Stimulated activated CD8-positive, alpha-beta memory T cell treated with anti-CD3 and anti-CD28 coated beads, Interleukin-12 subunit alpha, Interleukin-12 subunit beta, amount 100 ng/mL, for 1 hour (primary cell): ENCODE data around the gene REEP3.
A peak's percentile ranks its signal among the peaks of the same experiment; 100 is the strongest.
"Not testable (repeated sequence)": the region's sequence is repeated elsewhere in the genome, so short reads cannot be mapped to it uniquely, and the experiment has no call there.

Experiments used
- DNase-seq: peaks from one replicate; pipeline ENCODE4 v3.0.0-alpha.2; 2020; ENCODE audit warnings: low read depth

Gene REEP3, protein sequence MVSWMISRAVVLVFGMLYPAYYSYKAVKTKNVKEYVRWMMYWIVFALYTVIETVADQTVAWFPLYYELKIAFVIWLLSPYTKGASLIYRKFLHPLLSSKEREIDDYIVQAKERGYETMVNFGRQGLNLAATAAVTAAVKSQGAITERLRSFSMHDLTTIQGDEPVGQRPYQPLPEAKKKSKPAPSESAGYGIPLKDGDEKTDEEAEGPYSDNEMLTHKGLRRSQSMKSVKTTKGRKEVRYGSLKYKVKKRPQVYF

DNA sequence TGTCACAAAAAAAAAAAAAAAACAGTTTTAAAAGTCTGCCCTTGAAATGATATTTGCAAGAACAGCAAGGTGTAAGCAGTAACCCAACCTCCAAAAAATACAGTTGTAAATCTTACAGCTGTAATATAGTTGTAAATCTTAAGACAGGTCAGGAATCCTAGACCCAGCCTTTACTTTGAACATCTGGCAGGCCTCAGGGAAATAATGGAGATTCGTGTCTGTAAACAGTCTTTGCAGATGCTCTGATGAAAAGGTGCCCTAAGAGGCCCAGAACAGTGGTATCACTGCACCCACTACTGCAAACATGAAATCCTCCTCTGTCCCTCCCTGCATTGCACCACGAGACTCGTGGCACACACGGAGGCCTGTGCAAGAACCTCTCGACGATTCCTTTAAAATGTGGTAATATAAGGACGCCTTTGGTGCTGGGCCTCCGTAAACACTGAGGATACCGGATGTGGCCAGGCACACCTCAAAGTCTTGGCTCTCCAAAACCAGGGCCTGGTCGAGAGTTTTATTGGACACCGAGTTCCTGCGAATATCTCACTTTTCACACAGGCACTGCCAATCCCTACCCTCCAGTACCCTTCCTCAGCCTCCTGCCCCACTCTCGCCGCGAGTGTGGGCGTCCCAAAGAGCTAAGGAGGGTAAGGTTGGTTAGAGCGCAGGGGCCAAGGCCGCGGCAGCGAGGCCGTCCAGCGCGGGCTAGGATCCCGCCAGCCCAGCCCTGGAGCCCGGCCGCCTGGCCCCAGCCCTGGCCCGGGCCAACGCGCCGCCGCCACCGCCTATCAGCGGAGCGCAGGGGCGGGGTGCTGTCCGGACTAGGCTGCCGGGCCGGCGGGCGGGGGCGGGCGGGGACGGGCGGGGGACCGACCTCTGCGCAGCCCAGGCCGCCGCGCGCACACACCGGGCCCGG, at the start of gene REEP3:
TSS of gene REEP3 (plus strand) at position 902 of the 916 bp plus-strand sequence. CDS start 145 bp downstream, outside the sequence.
- DNase-seq = peak; percentile 15

DNA sequence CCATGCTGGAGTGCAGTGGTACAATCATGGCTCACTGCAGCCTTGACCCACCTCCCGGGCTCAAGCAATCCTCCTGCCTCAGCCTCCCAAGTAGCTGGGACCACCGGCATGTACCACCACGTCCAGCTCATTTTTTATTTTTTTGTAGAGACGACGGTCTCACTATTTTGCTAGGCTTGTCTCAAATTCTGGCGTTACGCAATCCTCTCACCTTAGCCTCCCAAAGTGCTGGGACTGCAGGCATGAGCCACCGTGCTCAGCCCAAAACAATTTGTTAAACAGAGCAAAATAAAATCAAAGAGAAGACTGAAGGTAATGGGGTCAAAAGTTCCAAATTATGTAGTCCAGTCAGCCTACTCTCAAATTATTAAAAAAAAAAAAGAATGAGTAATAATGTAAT, 46.7 kb upstream of the REEP3 start:
- DNase-seq = no peak

DNA sequence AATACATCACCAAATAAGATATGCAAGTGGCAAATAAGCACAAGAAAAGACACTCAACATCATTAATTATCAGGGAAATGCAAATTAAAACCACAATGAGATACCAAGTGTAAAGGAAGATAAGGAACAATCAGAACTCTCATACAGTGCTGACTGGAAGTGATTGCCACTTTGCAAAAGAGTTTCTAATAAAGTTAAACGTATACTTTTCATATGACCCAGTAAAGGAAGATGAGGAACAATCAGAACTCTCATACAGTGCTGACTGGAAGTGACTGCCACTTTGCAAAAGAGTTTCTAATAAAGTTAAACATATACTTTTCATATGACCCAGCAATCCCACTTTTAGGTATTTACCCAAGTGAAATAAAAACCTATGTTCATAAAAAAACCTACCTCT, 43.3 kb upstream of the REEP3 start:
- no peak for DNase-seq

DNA sequence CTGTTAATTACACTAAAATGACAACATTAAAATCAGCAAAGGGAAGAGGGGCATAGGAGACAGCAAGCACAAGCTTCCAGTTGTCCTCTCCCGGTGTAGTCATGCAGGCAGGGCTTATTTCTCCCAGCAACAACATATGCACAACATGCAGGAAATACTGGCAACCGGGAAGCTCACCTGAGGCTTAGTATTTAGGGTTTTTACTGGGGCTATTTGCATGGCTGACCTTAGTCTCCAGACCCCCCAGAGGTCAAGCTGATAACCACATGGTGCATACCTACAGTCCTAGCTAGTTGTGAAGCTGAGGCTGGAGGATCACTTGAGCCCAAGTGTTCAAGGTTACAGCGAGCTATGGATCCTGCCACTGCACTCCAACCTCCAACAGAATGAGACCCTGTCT, 42.6 kb upstream of the REEP3 start:
- DNase-seq = no peak

DNA sequence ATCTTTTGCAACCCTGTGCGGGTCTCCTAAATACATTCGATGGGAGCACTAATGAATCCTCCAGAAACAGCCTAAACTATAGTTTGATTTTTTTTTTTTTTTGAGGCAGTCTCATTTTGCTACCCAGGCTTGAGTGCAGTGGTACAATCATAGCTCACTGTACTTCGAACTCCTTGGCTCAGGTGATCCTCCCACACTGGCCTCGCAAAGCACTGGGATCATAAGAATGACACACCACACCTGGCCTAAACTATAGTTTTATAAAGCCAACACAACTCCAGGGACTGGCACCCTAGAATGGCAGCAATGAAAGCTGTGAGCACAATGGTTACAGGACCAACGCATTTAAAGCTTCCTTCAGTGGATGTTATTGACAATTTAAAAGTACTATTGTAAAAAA, 41.0 kb upstream of the REEP3 start:
- no peak for DNase-seq

DNA sequence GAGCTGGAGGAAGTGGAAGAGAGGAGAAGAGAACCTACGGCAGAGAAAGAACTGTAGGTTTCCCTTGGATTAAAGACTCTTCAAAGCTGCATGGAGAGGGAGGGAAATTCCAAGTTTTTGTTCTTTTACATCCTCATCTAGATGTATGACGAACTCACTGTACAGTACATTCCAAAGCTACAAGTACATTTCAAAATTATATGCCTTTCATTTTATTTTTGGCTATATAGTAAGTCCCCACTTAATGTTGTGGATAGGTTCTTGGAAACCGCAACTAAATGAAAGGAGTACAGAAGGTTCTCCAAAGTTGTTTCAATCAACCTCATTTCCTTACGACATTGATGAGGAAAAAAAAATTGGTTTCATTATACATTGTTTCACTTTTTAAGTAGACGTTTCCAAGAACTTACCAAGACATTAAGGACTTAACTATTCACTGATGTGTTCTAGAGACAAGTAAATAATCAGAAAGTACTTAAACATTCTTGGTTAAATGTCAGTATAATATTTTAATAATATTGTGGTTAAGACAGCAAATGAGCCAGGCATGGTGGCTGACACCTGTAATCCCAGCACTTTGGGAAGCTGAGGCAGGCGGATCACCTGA, 39.3 kb upstream of the REEP3 start:
- no peak for DNase-seq

DNA sequence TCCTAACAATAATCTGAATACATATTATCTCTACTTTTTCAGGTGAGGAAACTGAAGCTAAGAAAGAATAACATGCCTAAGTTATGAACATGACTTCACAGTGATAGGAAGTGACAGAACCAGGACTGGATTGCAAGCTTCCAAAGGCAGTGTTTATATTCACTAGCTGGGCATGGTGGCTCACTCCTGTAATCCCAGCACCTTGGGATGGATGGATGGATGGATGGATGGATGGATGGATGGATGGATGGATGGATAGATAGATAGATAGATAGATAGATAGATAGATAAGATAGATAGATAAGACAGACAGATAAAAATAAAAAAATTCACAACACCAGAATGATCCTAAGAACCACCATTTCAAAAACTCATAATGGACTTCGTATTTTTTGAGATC, 37.2 kb upstream of the REEP3 start:
- no peak for DNase-seq

DNA sequence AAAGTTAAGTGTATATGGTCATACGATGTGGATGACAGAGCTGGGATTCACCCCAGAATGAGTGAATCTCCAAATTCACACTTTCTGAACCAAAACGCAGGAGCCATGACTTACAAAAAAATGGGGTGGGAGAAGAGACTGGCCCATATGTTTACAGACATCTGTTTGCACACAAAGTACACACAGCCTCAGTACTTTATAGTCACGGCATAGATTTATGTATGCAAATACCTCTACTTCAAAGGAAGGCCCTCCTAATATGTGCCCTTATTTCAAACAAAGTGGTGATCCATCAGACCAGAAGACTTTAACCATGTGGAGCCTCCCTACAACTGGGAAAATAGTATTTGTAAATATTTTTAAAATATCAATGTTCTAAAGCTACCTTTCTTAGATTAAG, 33.2 kb upstream of the REEP3 start:
- no peak for DNase-seq

DNA sequence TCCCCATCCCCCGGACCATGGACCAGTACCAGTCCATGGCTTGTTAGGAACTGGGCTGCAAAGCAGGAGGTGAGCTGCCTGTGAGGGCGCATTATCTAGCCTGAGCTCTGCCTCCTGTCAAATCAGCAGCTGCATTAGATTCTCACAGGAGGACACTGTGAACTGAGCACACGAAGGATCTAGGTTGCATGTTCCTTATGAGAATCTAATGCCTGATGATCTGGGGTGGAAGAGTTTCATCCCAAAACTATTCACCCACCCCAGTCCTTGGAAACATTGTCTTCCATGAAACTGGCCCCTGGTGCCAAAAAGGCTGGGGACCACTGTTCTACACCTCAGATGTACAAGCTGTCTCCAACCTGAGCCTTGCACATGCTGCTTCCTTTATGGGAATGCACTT, 31.4 kb upstream of the REEP3 start:
- DNase-seq = no peak

DNA sequence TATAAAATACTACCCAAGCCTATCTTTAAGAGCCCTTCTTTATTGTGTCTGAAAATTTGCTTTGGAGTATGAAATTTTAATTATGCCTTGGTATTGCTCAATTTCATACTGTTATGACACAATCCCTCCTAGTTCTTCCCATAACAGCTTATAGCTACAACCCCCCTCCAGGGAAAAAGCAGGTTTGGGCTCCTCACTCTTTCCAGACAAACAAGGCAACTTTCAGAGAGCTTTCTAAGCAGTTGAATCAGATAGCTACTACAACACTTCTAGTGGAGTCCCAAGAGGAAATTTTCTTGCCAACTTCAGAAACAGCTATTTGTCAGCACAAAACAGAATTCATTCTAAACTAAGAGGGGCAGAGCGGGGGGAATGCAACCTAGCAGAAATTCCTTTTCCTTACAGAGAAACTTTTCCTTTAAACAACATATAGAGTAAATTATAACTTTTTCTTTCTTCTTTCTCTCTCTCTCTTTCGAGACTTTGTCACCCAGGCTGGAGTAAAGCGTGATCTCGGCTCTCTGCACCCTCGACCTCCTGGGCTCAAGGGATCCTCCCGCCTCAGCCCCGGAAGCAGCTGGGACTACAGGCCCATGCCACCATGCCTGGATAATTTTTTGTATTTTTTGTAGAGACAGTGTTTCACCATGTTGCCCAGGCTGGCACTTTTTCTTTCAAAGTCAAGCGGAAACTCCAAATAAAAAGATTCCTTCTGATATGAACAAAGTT, 29.4 kb upstream of the REEP3 start:
- no peak for DNase-seq

DNA sequence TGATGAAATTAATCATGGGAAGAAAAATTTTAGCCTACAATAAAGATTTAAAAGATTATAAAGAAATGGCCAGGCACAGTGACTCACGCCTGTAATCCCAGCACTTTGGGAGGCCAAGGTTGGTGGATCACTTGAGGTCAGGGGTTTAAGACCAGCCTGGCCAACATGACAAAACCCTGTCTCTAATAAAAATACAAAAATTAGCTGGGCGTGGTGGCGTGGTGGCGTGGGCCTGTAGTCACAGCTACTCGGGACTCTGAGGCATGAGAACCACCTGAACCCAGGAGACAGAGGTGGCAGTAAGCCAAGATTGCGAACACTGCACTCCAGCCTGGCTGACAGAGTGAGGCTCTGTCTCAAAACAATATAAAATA, 28.9 kb upstream of the REEP3 start:
- DNase-seq = not testable (repeated sequence)

DNA sequence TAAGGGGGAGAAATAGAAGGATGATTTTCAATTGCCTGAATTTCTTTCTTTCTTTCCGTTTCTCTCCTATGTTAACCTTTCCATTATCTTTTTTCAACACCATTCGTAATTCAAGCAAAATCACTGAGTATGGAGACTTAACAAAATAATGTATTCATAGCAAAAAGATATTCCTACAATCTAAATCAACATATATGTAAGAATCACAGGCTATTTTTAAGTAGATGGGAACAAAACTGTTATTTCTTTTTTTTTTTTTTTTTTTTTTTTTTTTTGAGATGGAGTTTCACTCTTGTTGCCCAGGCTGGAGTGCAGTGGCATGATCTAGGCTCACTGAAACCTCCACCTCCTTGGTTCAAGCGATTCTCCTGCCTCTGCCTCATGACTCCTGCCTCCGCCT, 28.2 kb upstream of the REEP3 start:
- no peak for DNase-seq

DNA sequence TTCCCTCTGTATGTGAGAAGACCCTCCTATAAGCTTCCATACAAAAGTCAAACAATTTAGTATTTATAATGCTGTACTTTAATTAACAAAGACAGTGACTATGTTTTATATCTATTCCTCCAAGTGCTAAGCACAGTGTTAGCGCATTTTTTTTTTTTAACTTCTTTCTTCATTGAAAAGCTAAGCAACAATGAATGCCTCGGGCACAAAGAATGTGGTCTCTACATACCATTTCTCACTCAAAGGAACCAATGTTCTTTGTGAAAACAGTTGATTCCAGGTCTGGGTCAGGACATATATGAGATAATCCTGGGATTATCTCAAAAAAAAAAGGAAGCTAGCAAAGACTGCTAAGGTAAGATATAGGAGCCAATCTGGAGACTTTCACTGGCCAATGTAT, 26.2 kb upstream of the REEP3 start:
- no peak for DNase-seq

DNA sequence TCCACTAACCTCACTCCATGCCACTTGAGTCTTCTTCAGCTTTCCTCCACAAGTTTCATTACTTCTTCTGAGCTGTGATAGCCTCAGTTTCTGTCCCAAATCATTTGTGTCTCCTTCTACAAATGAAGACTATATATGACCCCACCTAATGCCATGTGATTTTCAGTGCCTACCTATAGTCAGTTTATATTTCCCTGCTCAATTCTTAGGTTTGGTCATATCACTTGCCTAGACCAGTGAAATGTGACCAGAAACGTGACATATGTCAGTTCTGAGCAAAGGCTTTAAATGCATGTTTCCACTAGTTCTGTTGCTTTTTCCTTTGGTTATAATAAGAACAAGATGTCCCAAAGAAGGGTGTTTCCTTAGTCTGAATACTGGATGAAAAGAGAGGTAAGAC, 24.6 kb upstream of the REEP3 start:
- no peak for DNase-seq

DNA sequence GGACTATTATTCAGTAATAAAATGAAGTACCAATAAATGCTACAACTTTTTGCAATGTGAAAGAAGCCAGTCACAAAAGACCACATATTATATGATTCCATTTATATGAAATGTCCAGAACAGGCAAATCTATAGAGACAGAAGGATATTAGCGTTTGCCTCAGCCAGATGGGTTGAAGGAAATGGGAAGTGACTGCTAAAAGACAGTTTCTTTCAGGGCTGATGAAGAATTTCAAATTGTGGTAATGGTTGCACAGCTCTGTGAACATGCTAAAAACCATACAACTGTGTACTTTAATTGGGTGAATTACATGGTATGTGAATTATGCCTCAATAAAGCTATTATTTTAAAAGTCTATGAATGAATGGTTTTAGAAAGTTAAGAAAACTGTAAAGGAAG, 23.9 kb upstream of the REEP3 start:
- DNase-seq = no peak

DNA sequence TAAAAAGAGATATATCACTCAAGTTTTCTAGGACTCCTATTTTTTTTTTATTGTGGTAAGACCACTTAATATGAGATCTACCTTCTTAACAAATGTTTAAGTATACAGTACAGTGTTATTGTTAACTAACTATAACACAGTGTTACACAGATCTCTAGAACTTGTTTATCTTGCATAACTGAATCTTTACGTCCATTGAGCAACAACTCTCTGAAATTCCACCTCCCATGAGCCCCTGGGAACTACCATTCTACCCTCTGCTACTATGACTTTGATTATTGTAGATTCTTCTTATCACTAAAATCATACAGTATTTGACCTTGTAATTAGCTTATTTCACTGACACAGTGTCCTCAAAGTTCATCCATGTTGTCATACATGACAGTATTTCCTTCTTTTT, 22.5 kb upstream of the REEP3 start:
- DNase-seq = no peak

DNA sequence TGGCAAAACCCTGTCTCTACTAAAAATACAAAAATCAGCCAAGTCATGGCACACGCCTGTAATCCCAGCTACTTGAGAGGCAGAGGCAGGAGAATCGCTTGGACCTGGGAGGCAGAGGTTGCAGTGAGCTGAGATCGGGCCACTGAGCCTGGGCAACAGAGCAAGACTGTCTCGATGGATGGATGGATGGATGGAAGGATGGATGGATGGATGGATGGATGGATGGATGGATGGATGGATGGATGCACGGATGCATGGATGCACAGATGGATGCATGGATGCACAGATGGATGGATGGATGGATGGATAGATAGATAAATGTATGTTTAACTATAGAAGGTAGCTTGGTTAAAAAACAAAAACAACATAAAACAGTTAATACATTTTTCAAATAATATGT, 20.6 kb upstream of the REEP3 start:
- DNase-seq = not testable (repeated sequence)

DNA sequence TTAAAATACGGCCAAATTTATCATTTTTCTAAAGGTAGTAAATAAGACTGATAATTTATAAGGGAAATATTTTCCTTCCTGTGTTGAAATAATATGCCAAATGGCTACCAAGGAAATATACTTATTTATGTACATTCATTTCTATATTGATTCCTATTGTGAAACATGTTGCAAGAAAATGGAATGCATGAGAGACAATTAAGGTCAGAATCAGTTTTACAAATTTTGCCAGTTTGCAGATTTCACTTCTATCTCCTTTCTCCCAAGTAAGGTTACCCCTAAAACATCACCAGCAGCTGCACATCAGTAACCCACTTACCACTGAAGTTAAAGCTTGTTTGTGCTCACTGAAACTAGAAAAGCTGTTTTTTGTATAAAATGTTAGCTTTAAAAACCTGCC, 19.2 kb upstream of the REEP3 start:
- DNase-seq = no peak

DNA sequence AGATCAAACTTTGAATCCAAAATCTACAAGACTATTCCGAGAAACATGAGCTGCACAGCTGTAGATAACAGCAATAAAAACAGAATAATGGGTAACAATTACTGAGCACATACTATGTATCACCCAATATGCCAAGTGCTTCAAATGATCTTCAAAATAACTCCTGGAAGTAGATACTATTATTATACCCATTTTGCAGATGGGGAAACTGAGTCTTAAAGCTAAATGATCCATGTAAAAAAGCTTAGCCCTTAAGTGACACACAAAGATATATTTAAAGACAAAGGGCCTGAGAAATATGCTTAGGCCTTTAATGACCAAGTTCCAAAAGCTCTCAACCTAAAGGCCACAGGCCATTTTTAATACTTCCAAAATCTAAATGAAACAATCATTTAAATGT, 18.4 kb upstream of the REEP3 start:
- no peak for DNase-seq

DNA sequence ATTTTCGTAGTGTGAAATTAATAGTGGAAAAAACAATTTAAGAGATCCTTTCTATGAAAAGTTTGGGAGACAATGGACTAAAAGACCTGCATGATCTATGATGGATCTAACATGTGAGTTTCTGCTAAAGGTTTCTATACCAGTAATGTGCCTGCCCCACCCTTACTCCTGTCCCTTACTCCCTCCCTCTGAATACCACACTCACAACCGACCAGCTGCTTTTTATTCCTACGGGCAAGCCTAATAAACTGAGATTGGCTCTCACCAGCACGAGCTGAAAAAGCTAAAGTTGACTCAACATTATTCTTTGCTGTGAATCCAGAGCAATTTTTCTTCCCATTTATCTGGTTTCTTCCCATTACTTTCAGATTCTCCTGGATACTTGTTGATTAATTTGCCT, 17.8 kb upstream of the REEP3 start:
- no peak for DNase-seq

DNA sequence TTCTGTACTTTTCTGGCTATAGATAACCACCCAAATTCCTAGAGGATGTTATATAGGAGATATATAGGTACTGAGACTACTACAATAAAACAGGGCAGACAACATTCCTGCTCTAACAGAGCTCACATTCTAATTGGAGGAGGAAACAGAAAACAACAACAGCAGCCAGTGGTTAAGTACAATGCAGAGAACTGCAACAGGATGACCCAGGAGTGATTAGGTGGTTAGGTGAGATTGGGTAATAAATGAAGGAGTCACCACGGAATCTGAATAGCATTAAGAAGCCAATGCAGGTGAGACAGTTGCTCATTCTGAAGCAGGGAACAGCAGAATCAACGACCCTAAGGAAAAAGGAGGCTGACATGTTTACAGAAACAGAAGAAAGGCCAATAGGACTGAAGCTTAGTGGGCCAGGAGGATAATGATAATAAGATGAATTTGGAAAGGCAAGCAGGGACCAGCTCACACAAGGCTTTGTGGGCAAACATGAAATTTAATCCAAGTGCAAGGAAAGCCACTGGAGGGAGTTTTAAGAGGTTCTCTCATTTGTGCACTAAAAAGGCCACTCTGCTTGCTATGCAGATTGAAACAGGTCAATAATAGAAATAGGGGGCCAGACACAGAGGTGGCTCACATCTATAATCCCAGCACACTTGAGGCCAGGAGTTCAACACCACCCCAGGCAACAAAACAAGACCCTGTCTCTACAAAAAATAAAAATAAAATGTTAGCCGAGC, 16.9 kb upstream of the REEP3 start:
- DNase-seq = no peak

DNA sequence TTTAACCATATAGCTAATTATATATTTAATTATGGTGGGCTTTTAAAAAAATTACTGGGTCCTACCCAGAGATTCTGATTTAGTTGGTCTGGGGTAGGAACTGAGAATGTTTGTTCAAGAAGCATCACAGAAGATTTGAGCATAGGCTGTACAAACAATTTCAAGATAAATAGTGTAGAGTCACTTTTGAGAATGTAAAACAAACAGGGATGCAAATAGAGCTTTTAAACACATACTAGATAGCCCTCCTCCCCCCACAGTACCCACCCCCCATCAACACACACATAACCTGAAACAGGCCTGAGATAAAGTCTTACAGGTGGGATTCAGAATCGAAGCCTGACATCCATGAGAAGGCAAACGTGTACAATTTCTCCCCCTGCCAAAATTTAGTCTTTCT, 15.6 kb upstream of the REEP3 start:
- no peak for DNase-seq
